Measurements from ENCODE around the gene PPP4R4.

DNA sequence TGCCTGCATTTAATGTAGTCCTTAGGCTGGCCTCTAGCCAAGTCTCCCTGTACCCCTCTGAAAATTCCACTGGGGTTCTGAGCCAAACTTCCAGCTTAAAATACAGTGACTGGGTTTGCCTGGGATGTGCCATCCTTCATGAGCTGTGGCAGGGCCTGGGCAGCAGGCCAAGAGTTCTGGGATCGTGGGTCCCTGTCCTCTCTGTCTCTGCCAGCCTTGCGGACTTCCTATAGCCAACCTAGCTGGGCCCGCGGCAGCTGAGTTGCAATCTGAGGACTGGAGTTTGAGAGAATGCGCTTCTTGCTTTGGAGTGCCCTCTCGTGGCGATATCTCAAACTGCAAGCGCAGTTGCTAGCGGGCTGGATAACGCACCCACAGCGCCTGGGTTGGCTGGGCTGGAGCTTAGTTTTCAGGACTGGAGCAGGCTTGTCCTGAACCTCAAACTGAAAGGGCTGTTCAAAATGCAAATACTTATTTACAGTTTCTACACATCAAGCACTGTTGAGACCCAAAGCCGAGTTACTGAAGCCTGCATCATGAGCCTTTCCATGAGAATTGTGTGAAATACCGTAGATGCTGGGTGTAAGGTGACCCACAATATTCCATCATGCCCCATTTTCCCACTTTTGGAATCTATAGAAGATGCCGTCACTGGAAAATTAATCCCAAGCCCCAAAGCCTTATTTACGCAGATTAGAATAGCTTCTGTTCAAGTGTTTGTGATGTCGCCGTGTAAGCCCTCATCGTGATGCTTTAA is 37.4 kb upstream of the PPP4R4 start:
- TF ChIP-seq CEBPB (IDR thresholded peaks at IDR 0.05; ENCODE audit: low read depth, low read length) (no peak), BHLHE40 (IDR thresholded peaks at IDR 0.05; ENCODE audit: low read depth, low read length) (no peak), POLR2A (IDR thresholded peaks at IDR 0.05; ENCODE audit: low read depth, low read length) (peak; percentile 29; the same call in 1 of the 2 replicates)
- TF ChIP-seq, protein P1, sequence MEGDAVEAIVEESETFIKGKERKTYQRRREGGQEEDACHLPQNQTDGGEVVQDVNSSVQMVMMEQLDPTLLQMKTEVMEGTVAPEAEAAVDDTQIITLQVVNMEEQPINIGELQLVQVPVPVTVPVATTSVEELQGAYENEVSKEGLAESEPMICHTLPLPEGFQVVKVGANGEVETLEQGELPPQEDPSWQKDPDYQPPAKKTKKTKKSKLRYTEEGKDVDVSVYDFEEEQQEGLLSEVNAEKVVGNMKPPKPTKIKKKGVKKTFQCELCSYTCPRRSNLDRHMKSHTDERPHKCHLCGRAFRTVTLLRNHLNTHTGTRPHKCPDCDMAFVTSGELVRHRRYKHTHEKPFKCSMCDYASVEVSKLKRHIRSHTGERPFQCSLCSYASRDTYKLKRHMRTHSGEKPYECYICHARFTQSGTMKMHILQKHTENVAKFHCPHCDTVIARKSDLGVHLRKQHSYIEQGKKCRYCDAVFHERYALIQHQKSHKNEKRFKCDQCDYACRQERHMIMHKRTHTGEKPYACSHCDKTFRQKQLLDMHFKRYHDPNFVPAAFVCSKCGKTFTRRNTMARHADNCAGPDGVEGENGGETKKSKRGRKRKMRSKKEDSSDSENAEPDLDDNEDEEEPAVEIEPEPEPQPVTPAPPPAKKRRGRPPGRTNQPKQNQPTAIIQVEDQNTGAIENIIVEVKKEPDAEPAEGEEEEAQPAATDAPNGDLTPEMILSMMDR (conservative IDR thresholded peaks at IDR 0.05; ENCODE audit: low read depth, low read length): peak; percentile 98
- TF ChIP-seq, protein P2, sequence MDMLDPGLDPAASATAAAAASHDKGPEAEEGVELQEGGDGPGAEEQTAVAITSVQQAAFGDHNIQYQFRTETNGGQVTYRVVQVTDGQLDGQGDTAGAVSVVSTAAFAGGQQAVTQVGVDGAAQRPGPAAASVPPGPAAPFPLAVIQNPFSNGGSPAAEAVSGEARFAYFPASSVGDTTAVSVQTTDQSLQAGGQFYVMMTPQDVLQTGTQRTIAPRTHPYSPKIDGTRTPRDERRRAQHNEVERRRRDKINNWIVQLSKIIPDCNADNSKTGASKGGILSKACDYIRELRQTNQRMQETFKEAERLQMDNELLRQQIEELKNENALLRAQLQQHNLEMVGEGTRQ (IDR thresholded peaks at IDR 0.05; ENCODE audit: low read depth, low read length): no peak

Measured in IMR-90 (cell line).